22Rv1 (cell line): ENCODE results near the gene SLC19A2.

Experiments
- H3K27ac ChIP-seq: fragments of 450-650 bp; 2 replicates; pipeline ENCODE4 v1.5.1; 2017
- CTCF ChIP-seq: fragments of 450-650 bp; IDR thresholded peaks from 2 replicates; pipeline ENCODE4 v1.5.1; 2017; ENCODE audit warnings: mild to moderate bottlenecking
- ZFX ChIP-seq: fragments of 450-650 bp; IDR thresholded peaks from 2 replicates; pipeline ENCODE4 v1.6.1; 2017; ENCODE audit warnings: antibody characterized with exemption, borderline replicate concordance

Gene SLC19A2

GRCh38 chr1:169495046-169495775, 9.5 kb upstream of the SLC19A2 start:
- TF ChIP-seq ZFX (no peak), CTCF (no peak)

GRCh38 chr1:169494343-169494742, 8.6 kb upstream of the SLC19A2 start:
- H3K27ac ChIP-seq: no peak overlapping the region
- no peak for TF ChIP-seq ZFX
- no peak for TF ChIP-seq CTCF

More at GRCh38 chr1:169495046-169495775, 9.5 kb upstream of the SLC19A2 start:
- H3K27ac ChIP-seq: no peak overlapping the region

GRCh38 chr1:169493251-169493650, 7.5 kb upstream of the SLC19A2 start:
- H3K27ac ChIP-seq: peak overlapping the region; percentile 24
- TF ChIP-seq CTCF (no peak), ZFX (no peak)

GRCh38 chr1:169491845-169492281, 6.1 kb upstream of the SLC19A2 start:
- TF ChIP-seq ZFX (no peak), CTCF (no peak)
- H3K27ac ChIP-seq: no peak overlapping the region

- no peak overlapping the region for H3K27ac ChIP-seq
- TF ChIP-seq ZFX: no peak
- no peak for TF ChIP-seq CTCF
These were observed 2.4 kb upstream of the SLC19A2 start for GRCh38 chr1:169488157-169488556.

GRCh38 chr1:169487561-169487960, 1.8 kb upstream of the SLC19A2 start:
- no peak overlapping the region for H3K27ac ChIP-seq
- no peak for TF ChIP-seq CTCF
- TF ChIP-seq ZFX: no peak

- peak overlapping the region; percentile 80; the same call in 1 of the 2 replicates for H3K27ac ChIP-seq
- TF ChIP-seq ZFX: no peak
- no peak for TF ChIP-seq CTCF
These were observed 1.4 kb upstream of the SLC19A2 start for GRCh38 chr1:169487133-169487532.
